Tibial nerve (tissue), 3 donors: ENCODE measurements around the gene TLCD4.

Experiments used
- POLR2A ChIP-seq, 2 donors: fragments of 450-650 bp; IDR thresholded peaks; one replicate each; pipeline ENCODE4 v1.6.1; 2017; ENCODE audit warnings: antibody characterized with exemption in 2 of 2, mild to moderate bottlenecking in 2 of 2, moderate library complexity in 2 of 2
- TF ChIP-seq, protein P1 (sequence below), 5 experiments: fragments of 200-600 bp in 3 of 5; fragments of 450-650 bp in 2 of 5; sonication (generic) in 3 of 5; IDR thresholded peaks; one replicate each; pipeline ENCODE4 v1.5.1; 2016 to 2019; ENCODE audit warnings: antibody characterized with exemption in 5 of 5, mild to moderate bottlenecking in 3 of 5, moderate library complexity in 2 of 5

DNA sequence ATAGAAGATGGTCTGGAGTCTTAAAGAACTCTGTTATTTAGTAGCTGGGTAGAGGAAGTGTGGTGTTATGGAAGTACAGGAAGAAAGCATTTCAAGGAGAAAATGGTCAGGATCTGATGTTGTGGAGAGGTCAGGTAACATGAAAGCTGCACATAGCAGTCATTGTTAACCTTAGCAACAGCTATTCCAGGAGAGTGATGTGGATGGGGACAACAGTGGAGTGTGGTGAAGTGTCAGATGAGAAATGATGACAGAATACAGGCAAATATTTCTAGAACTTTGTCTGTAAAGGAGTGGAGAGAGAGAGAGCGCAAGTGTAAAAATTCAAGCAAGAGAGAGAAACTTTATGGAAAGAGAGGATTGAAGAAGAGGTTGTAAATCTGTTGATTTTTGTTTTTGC, 15.6 kb downstream of the TLCD4 start:
- TF ChIP-seq, protein P1, sequence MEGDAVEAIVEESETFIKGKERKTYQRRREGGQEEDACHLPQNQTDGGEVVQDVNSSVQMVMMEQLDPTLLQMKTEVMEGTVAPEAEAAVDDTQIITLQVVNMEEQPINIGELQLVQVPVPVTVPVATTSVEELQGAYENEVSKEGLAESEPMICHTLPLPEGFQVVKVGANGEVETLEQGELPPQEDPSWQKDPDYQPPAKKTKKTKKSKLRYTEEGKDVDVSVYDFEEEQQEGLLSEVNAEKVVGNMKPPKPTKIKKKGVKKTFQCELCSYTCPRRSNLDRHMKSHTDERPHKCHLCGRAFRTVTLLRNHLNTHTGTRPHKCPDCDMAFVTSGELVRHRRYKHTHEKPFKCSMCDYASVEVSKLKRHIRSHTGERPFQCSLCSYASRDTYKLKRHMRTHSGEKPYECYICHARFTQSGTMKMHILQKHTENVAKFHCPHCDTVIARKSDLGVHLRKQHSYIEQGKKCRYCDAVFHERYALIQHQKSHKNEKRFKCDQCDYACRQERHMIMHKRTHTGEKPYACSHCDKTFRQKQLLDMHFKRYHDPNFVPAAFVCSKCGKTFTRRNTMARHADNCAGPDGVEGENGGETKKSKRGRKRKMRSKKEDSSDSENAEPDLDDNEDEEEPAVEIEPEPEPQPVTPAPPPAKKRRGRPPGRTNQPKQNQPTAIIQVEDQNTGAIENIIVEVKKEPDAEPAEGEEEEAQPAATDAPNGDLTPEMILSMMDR (IDR thresholded peaks at IDR 0.05), result no peak
- no peak for TF ChIP-seq POLR2A (IDR thresholded peaks at IDR 0.05)
